HG03378 (cell line): ENCODE results near the gene LPCAT1.
"Not testable (repeated sequence)": the region's sequence is repeated elsewhere in the genome, so short reads cannot be mapped to it uniquely, and the experiment has no call there.

Experiments used
- ATAC-seq: cut with Tn5 transposase; IDR thresholded peaks from one replicate; pipeline ENCODE4 v1.9.1; 2021; ENCODE audit warnings: mild to moderate bottlenecking, moderate library complexity; ENCODE audit not compliant: unreplicated experiment

LPCAT1 gene

DNA sequence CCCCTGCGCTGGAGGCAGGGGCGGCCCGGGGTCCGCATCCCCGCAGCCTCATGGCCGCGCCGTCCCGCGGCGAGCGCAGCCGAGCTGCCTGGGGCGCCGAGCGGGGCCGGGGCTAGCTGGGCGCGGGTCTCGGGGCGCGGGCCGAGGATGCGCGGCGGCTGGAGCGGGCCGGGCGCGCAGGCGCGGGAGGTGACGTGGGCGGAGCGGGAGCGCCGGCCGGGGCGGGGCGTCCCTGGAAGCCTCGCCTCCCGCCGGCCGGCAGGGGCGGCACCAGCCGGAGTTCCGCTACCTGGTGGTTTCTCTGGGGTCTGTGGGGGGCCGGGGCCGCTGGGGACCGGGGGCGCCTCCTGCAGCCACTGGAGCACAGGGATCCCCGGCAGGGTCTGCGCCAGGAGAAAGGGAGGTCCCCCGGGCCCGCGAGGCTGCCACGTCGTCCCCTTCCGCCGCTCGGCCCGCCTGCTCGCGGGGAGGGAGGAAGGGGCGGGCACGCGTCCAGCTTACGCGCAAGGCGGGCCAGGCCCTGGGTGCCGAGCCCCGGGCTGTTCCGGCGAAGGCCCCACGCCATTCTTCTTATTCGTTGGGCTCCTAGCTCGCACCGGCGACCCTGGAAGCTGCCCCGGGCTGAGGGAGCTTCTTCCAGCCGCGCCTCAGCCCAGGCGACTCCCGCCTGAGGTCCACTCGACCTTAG, at the start of gene LPCAT1:
LPCAT1 (minus strand) TSS at position 168 of the 688 bp plus-strand sequence; CDS start at position 52, 116 bp downstream.
- ATAC-seq = peak; percentile 52

DNA sequence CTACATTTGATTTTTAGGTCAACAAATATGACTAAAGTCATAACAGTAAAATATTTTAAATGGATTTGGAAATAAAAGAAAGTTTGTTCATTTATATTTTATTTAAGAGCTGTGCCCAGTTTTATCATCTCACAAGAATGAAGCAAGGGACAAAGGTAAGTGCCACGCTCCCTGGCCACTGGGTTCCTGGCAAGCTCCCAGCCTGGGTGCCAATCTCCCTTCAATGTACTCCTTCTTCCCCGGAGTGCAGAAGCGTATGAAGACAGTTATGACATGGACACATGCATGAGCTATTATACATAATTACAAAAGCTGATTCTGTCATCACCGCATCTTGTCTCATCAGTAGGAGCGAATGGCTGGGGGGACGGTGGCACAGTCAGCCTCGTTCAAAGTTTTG, 48.1 kb upstream of the LPCAT1 start:
- not testable (repeated sequence) for ATAC-seq

DNA sequence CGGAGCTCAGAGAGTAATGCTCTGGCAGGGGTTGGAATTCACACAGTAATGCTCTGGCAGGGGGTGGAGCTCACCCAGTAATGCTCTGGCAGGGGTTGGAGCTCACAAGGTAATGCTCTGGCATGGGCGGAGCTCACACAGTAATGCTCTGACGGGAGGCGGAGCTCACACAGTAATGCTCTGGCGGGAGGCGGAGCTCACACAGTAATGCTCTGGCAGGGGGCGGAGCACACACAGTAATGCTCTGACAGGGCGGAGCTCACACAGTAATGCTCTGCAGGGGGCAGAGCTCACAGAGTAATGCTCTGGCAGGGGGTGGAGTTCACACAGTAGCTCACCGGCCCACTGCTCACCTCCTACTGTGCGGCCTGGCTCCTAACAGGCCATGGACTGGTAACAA, 47.2 kb upstream of the LPCAT1 start:
- no peak for ATAC-seq

GRCh38 chr5:1568201-1568979, 44.6 kb upstream of the LPCAT1 start:
- no peak for ATAC-seq

GRCh38 chr5:1567527-1568200, 43.9 kb upstream of the LPCAT1 start:
- not testable (repeated sequence) for ATAC-seq

- no peak for ATAC-seq
Observed at GRCh38 chr5:1565737-1566734, 42.3 kb upstream of the LPCAT1 start.

DNA sequence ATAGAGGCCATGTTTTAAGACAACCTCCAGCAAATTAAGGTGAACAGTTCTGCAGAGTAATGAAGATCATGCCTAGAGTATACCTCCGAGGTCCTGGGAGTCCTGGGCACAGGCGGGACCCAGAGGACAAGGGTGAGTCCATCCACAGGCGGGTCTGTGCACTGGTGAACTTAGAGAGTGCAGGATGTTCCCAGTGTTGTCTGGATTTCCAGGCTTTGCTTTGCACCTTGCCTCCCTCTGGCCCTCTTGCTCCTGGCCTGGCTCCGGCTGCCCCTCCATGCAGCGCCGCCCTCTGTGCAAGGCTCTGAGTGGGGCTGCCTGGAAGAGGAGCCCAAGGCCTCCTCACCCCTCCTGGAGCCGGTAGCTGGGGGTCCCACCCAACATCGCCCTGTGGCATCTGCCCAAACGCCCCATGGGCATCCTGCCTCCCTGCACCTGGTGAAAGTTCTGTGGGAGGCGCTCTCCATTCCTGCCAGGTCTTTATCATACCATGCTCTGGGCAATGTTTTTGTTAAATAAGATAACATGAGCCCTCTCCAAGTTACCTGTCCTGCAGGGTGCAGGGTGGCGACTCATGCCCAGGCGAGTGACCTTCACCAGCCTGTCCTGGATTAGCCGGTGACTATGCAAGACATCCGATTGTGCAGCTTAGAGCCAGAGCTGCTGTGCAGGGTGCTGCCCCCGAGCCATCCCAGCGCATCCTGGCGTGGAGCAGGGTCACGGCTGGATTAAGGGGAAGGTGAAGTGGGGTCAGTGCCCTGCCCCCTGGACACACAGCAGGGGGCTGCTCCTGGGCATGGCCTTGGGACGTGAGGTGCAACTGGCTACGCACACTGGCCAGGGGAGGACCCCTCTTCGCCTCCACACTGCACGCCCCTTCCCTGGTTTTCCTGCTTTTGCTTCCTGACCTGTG, 41.3 kb upstream of the LPCAT1 start:
- ATAC-seq = no peak

- ATAC-seq = no peak
Observed at GRCh38 chr5:1564182-1564748, 40.5 kb upstream of the LPCAT1 start.

DNA sequence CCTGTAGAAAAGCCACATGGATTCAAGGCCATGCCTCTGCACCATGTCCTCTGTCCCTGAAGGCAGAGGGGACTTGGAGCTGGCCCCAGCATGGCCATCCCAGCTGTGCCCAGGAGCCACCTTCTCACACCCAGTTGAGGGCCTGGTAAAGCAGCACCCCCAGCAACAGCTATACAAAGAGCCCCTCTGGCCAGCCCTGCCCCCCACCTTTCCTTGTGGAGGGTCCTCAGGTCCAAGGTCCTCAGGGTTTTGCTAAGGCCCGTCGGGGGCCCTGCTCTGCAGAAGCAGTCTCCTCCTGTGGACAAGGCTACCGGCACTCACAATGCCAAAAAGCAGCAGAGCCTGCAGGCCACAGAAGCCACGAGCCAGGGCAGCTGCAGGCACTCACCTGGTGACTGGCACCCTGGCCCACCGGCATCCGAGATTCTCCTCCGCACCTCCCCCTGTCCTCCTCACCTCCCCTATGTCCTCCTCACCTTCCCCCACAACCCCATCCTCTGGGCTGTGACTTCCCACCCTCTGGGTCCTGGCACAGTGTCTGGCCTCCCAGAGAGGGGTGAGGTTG, 39.9 kb upstream of the LPCAT1 start:
- no peak for ATAC-seq

DNA sequence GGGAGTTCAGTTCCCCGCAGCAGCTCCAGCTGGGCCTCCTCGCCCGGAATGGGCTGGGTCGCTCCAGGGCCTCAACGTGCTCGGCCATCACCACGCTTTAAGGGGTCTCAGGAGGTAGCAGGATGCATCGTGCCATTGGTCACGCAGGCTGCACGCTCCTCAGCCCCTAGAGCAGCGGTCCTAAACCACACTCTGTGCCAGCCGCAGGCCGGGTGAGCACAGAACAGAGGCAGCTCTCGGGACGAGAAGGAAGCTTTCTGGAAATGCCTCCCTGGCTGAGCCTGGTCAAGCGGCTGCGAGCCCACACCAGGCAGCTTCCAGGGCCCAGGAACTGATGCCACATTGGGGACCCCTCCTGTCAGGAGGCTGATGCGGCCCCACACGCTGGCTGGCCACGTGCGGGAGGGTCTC, 39.3 kb upstream of the LPCAT1 start:
- ATAC-seq = no peak

GRCh38 chr5:1562599-1562998, 38.8 kb upstream of the LPCAT1 start:
- no peak for ATAC-seq

- no peak for ATAC-seq
Observed at GRCh38 chr5:1561402-1561929, 37.7 kb upstream of the LPCAT1 start.

- not testable (repeated sequence) for ATAC-seq
Observed at GRCh38 chr5:1560499-1560898, 36.7 kb upstream of the LPCAT1 start.

GRCh38 chr5:1558944-1559343, 35.2 kb upstream of the LPCAT1 start:
- ATAC-seq = no peak

- ATAC-seq = no peak
Observed at GRCh38 chr5:1557114-1557873, 33.5 kb upstream of the LPCAT1 start.

GRCh38 chr5:1555808-1556731, 32.3 kb upstream of the LPCAT1 start:
- no peak for ATAC-seq
